ENCODE data around the gene CCDC192. TPM values are rescaled to one million over a fixed set of nuclear protein-coding genes. Genes with fewer than 3 reads are reported as not detected.

CCDC192 gene
- total and polyA plus RNA-seq, 2 of the 4 experiments (the other 2 are of a cell fraction), result not detected

- no TSS peak for BruUV-seq (replicated peaks)
- POLR2A ChIA-PET (ENCODE audit: unreplicated experiment), result no interaction called here
- Histone ChIP-seq H4K20me1 (ENCODE audit: insufficient read depth, low read length) (no peaks in the 10 kb centered on the region), H2BK120ac (ENCODE audit: low read depth, low read length) (no peak overlapping the region), H3K14ac (replicated peaks; ENCODE audit: low read depth, low read length) (peak overlapping the region; percentile 14; the same call in 1 of the 2 replicates), H4K5ac (ENCODE audit: low read depth, low read length) (no peak overlapping the region), H3K27me3 (ENCODE audit: control insufficient read depth, insufficient read depth, low read length) (no peaks in the 10 kb centered on the region), H2BK15ac (ENCODE audit: low read depth, low read length) (no peak overlapping the region), H3K56ac (ENCODE audit: extremely low read depth, insufficient read depth, low read length) (no peak overlapping the region), H2BK5ac (ENCODE audit: low read depth, low read length, poor library complexity, severe bottlenecking) (no peak overlapping the region), H2AFZ (replicated peaks; ENCODE audit: low read length, poor library complexity) (no peak overlapping the region), H2AK9ac (replicated peaks; ENCODE audit: low read depth, low read length, poor library complexity) (no peak overlapping the region), H3K79me1 (ENCODE audit: low read depth in 1 of 2, low read length in 2 of 2) (no peaks in the 10 kb centered on the region), H2AK5ac (ENCODE audit: low read depth, low read length) (no peak overlapping the region), H3K9ac (ENCODE audit: low read depth, low read length) (no peak overlapping the region), H3K4me2 (ENCODE audit: low read depth, low read length) (no peak overlapping the region), H4K91ac (ENCODE audit: insufficient read depth, low read depth, low read length) (no peak overlapping the region), H3K9me1 (ENCODE audit: insufficient read depth, low read length) (0 out of 2 replicates have a peak, but pooled peaks cover under 1% of the 10 kb centered on the region), H2BK20ac (ENCODE audit: low read depth, low read length) (no peak overlapping the region), H3K23ac (ENCODE audit: low read depth, low read length) (no peak overlapping the region), H3K27ac (ENCODE audit: insufficient read depth, low read length) (no peak overlapping the region), H3K36me3 (ENCODE audit: control insufficient read depth, insufficient read depth, low read length) (no peaks in the 10 kb centered on the region), H4K8ac (ENCODE audit: low read depth in 2 of 2, low read length in 2 of 2) (no peak overlapping the region), H3K4me3 (ENCODE audit: insufficient read depth, low read depth, low read length) (no peak overlapping the region), H3K4ac (ENCODE audit: low read depth, low read length) (no peak overlapping the region), H3K4me1 (ENCODE audit: control insufficient read depth, insufficient read depth, low read length) (0 out of 2 replicates have a peak, but pooled peaks cover under 1% of the 10 kb centered on the region), H3K18ac (ENCODE audit: low read depth, low read length) (no peak overlapping the region), H3K9me3 (ENCODE audit: control insufficient read depth, insufficient read depth, low read length) (peaks cover 3% of the 10 kb centered on the region)
- ATAC-seq (ENCODE audit: low read depth), result no peak
- no peak for TF ChIP-seq NFE2L2 (IDR thresholded peaks at IDR 0.05; ENCODE audit: low read depth, low read length)
- no peak for TF ChIP-seq SMC3 (IDR thresholded peaks at IDR 0.05; ENCODE audit: low read depth, low read length)
- TF ChIP-seq BHLHE40 (IDR thresholded peaks at IDR 0.05; ENCODE audit: low read depth, low read length), result no peak
- TF ChIP-seq CHD1 (IDR thresholded peaks at IDR 0.05; ENCODE audit: low read depth, low read length), result no peak
- no peak for TF ChIP-seq RAD21 (IDR thresholded peaks at IDR 0.05; ENCODE audit: low read length)
- TF ChIP-seq, protein P1, sequence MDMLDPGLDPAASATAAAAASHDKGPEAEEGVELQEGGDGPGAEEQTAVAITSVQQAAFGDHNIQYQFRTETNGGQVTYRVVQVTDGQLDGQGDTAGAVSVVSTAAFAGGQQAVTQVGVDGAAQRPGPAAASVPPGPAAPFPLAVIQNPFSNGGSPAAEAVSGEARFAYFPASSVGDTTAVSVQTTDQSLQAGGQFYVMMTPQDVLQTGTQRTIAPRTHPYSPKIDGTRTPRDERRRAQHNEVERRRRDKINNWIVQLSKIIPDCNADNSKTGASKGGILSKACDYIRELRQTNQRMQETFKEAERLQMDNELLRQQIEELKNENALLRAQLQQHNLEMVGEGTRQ (IDR thresholded peaks at IDR 0.05; ENCODE audit: low read depth, low read length), result no peak
- TF ChIP-seq POLR2A (IDR thresholded peaks at IDR 0.05; ENCODE audit: low read depth, low read length), result no peak
- no peak for TF ChIP-seq MAFK (IDR thresholded peaks at IDR 0.05; ENCODE audit: low read depth, low read length)
- TF ChIP-seq RFX5 (IDR thresholded peaks at IDR 0.05; ENCODE audit: low read depth, low read length), result no peak
- no peak for TF ChIP-seq CEBPB (IDR thresholded peaks at IDR 0.05; ENCODE audit: low read depth, low read length)
- TF ChIP-seq ELK1 (IDR thresholded peaks at IDR 0.05; ENCODE audit: borderline replicate concordance, low read depth, low read length), result no peak
- TF ChIP-seq, protein P2, sequence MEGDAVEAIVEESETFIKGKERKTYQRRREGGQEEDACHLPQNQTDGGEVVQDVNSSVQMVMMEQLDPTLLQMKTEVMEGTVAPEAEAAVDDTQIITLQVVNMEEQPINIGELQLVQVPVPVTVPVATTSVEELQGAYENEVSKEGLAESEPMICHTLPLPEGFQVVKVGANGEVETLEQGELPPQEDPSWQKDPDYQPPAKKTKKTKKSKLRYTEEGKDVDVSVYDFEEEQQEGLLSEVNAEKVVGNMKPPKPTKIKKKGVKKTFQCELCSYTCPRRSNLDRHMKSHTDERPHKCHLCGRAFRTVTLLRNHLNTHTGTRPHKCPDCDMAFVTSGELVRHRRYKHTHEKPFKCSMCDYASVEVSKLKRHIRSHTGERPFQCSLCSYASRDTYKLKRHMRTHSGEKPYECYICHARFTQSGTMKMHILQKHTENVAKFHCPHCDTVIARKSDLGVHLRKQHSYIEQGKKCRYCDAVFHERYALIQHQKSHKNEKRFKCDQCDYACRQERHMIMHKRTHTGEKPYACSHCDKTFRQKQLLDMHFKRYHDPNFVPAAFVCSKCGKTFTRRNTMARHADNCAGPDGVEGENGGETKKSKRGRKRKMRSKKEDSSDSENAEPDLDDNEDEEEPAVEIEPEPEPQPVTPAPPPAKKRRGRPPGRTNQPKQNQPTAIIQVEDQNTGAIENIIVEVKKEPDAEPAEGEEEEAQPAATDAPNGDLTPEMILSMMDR (conservative IDR thresholded peaks at IDR 0.05; ENCODE audit: low read depth, low read length), result no peak
- TF ChIP-seq MAZ (IDR thresholded peaks at IDR 0.05; ENCODE audit: borderline replicate concordance, low read depth, low read length), result no peak
- no peak for TF ChIP-seq MXI1 (IDR thresholded peaks at IDR 0.05; ENCODE audit: borderline replicate concordance, low read depth, low read length)
- no peak for TF ChIP-seq RCOR1 (IDR thresholded peaks at IDR 0.05; ENCODE audit: insufficient replicate concordance, low read length)
- TF ChIP-seq FOS (IDR thresholded peaks at IDR 0.05; ENCODE audit: low read depth, low read length), result no peak
- intact Hi-C loops (cut with micrococcal nuclease), result no loop called here
- no peak for DNase-seq
- dilution Hi-C loops (cut with HindIII; ENCODE audit: low sequenced_read_pairs, unreplicated experiment), result no loop called here
- CTCF ChIA-PET, result no interaction called here
- in situ Hi-C loops (cut with MboI; ENCODE audit: low sequenced_read_pairs), result no loop called here
Observed at GRCh38 chr5:127796211-127796610, 93.0 kb downstream of the CCDC192 start.

Data from IMR-90 (cell line).